ENCODE results near the gene TSSC4.

TSSC4 gene

DNA sequence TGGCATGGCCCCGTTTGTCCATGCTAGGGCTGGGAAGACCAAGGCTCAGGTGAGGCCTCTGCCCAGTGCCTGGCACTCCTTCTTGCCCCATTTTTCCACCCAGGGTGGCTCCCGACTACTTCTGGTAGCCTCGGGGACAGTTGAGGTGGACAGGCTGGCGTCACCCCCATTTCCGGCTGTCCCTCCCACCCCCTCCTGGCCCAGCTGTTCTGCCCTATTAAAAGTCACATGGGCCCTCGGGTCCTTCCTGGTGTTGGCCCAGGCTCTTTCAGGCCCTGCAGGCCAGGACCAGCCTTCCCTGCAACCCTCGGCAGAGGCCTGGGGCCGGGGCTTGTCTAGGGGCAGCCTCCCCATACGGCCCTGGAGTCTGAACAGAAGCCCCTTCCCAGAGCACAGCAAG, 14.0 kb upstream of the TSSC4 start:
- DNase-seq (ENCODE audit: low read depth), result no peak

DNA sequence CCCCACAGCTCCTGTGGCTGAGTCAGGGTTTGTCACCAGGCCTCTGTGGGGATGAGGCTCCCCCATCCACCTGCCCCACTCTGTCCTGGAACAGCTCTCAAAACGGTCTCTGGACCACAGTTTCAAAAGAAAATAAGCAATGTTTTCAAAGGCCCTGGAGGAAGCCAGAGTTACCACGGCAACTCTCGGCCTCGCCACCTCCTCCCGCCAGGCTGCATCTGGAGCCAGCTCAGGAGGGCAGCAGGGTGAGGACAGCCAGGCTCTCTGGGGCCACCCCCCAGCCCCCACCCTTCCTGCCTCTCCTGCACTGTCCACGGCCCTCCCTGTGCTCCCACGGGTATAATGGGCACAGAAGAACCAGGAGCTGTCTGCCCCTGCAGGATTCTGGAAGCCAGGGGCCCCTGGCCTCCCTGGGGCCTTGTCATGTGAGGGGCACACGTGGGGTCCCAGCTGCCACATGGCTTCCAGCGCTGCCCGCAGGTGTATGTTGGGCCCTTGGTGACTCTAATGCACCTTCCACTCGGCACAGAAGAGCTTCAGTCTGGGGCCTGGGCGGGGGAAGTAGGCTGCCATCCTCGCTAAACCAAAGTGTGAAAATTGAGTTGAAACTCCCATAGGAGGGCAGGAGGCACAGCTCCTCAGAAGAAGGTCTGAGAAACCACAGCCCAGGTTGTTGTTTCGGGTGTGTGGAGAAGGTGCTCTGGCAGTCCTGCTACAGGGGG, 13.1 kb upstream of the TSSC4 start:
- DNase-seq (ENCODE audit: low read depth), result no peak

DNA sequence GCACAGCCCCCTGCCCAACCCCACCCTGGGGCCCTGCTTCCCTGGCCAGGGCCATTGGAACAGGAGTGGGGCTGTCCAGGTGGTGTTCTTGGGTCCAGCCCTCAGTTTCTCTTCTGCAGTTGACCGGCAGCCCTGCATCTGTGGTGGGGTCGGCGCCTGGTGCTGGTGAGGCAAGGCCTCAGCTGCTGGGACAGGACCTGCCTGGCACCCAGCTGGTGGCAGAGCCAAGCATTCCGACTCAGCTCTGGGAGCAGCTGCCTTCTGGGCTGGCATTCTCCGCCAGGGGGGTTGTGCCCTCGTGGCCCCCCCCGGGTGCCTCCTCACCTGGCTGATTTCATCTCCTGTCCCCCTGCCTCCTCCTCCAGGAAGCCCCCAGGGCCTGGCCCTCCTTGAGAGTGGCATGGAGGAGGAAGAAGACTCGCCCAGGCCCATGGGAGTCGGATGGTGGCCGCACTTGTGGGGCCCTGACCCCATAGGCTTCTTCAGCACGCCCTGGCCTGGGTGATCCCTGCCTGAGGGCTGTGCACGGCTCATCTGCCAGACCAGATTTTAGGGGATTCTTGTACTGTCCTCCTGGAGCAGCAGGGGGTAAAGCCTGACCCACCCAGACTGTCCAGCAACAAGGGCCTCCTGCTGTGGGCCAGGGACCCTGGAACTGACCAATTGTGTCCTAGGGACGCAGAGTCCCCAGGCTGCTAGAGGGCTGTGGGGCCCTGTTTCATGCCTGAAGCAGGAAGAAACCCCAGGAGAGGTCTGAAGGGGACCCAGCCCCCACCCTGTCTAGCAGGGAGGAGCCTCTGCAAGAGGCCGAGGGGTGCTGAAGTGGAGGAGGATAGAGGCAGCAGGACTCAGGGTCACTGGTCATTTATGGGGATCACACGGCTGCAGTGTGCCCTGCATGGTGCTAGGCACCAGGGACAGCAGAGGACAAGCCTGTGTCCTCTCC, 11.8 kb upstream of the TSSC4 start:
- no peak for DNase-seq (ENCODE audit: low read depth)

DNA sequence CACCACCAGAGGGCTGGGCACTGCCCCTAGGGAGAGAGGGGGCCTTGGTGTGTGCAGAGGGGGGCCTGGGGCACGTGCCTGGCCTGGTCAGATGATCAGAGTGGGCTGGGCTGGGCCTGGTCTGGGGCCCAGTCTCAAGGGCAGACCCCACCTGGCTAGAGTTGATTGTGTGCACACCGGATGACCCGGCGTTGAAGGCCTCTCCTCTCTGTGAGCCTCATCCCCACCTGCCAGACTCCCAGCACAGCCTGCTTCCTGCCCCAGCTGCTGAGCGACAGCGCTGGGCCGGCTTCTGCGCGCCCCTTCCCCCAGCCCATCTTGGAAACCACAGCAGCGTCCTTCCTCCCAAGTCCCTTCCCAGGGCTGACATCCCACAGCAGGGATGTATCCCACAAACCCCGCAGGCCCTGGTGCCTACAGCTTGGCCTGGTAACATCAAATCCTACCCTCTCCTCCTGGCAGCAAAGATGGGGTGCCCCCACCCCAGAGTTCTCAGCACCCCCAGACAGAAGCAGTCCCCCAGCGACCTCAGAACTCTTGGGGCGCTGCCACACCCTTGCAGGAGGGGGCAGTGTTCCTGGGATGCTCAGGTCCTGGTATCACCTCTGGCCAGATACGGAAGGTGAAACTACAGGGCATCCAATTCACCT, 11.0 kb upstream of the TSSC4 start:
- no peak for DNase-seq (ENCODE audit: low read depth)

DNA sequence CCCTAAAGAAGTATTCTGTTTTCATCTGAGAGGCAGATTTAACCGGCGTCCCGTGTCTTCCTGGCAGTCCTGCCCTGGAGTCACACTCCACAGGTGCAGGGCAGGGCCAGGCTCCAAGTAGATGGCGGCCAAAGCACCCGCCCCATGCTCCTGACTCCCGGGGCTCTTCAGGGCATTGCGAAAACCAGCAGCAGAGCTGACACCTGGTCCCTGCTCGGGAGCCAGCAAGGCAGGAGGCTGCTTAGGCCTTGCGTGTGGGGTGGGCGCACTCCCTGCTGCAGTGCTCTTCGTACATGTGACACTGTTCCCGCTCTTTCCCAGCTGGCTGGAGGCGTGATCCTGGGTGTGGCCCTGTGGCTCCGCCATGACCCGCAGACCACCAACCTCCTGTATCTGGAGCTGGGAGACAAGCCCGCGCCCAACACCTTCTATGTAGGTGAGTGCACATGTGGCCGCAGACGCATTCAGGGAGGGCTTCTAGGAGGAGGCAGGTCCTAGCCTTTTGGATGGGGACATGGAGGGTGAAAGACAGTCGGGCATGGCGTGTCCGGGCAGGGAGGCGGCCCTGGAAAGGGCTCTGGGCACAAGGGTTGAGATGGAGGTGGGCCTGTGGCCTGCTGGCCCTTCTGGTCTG, 10.3 kb upstream of the TSSC4 start:
- no peak for DNase-seq (ENCODE audit: low read depth)

DNA sequence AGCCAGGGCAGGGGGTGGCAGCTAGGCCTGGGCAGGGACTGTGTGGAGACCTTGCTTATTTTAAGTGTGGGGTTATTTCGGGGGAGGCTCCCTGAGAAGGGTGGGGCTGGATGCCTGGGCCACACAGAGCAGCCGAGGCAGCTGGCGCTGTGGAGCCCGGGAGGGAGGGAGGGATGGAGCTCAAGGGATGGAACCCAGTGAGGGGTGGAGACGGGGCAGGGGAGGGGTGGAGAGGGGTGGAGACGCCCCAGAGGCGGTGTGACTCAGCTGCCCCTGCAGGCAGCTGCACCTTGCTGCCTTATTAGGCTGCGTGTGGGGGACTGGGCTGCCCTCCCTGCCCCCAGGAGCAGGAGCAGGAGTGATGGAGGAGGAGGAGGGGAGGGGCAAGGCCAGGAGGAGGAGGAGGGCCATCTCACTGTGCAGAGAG, 9.8 kb upstream of the TSSC4 start:
- no peak for DNase-seq (ENCODE audit: low read depth)

DNA sequence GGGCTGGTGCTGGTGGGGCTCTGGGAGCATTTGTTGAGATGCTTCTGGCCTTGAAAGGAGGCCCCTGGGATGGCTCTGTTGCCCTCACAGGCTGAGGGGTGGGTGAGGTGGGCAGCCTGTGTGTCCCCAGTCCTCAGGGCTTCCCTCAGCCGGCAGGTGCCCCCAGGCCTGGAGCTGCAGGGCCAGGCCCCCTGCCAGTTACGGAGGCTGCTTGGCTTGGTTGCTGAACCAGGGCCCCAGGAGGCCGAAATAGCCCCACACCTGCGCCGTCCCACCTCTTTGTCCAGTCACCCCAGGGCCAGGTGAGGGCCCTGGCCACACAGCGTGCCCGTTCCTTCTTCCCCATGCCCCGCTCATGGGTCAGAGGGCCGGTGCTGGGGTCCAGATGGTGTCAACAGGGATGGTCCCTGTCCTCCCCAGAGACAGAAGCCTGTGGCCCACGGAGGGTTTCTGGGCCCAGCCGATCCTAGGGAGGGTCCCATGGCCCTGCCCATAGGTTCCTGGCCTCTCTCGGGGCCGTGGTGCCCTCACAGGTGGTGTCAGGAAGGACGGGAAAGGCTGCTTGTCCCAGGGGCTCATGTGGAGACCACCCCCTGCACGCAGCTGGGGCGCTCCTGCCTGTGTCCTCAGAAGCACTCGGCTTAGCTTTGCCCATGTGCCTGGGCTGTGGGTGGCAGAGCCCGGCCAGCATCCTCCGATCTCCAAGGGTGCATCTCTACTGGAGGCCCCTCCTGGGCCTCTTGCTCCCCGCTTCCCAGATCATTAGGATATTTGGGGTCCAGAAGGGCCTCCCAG, 9.2 kb upstream of the TSSC4 start:
- no peak for DNase-seq (ENCODE audit: low read depth)

DNA sequence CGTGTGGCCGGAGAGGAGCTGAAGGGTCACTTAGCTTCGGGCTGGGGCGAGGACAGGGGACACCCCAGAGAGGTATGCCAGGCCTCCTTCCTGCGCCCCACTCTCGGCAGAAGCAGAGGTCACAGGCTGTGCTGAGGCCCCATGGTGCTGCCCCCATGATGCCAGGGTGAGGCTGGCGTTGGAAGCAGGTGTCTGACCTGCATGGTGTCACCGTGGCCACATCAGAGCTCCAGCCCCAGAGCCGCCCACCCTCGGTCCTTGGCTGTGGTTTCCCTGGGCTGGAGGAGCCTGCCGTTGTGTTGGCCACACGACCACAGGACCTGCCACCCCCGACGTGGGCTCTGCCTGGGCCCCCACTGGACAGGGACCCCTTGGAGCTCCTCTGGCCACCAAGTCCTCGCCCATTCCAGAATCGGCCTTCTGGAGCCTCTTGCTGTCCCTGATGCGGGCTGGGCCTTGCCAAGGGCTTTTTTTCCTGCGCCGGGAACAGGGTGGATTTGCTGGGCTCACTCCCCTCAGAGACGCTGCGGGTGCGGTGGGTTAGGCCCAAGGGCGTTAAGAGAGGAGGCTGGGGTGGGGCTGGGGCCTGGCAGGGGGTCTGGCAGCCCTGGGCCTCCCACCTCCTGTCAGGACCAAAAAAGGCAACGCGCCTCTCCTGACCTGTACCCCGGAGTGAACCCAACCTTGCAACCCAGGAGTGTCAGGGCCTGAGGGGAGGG, 8.2 kb upstream of the TSSC4 start:
- DNase-seq (ENCODE audit: low read depth), result no peak

DNA sequence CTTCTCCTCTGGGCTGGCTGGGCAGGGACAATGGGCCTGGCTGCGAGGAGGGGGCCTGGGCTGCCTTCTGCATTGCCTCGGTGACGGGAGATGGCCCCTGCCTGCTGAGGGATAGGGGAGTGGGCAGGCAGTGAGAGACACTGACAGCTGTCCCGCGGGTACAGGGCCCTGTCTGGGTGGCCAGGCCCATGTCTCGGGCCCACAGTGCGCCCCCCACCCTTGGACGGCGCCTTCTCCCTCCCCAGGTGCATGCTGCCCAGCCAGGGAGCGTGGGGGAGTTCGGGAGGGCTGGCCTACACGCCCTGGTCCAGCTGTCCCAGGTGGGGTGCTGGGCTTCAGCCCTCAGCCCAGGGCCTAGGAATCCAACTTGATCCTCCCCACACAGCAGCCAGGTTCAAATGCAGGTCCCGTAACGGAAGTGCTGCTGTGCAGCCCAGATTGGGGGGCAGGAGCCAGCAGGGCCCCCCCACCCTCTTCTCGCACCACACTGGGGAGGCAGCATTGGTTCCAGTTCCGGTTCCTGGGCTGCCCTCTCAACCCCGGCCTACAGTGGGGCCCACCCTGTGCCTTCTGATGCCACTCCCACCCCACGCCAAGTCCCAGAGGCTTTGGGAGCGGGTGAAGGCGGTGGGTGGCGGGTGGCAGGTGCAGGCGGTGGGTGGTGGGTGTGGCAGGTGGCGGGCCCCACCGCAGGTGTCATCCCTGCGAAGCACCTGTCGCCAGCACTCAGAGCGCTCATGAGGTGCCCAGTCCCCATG, 7.3 kb upstream of the TSSC4 start:
- DNase-seq (ENCODE audit: low read depth), result no peak

DNA sequence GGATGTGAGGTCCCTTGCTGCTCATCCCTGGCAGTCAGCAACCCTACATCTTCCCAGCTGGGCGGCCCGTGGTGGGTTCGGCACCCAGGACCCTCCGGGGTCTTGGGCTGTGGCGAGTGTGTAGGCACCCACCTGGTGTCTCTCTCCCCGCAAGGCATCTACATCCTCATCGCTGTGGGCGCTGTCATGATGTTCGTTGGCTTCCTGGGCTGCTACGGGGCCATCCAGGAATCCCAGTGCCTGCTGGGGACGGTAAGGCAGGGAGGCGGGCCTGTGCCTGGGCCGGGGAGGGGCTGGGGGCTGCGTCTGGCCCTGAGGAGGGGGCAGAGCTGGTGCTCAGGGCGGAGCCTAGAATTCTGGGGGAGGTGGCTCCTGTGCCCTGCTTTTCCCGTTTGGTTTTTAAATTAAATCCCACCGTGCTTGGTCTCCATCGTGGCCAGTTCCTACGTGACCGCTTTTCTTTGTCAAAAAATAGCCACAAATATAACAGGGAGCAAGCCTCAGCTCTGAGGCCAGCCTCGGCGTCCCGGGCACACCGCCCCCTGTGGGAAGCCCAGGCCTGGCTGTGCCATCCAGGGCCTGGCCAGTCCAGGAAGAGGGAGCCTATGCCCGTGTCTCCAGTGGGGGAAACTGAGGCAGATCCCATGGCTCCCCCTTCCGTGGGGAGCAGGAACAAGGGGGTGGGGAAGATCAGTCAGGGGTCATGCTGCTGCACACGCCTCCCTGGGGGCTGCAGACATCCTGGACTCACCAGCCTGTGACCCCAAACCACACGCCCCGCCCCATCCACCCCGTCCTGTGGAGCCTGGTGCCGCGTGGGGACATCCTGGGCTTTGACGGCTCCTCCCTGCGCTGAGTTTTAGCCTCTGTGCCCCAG, 6.4 kb upstream of the TSSC4 start:
- no peak for DNase-seq (ENCODE audit: low read depth)

DNA sequence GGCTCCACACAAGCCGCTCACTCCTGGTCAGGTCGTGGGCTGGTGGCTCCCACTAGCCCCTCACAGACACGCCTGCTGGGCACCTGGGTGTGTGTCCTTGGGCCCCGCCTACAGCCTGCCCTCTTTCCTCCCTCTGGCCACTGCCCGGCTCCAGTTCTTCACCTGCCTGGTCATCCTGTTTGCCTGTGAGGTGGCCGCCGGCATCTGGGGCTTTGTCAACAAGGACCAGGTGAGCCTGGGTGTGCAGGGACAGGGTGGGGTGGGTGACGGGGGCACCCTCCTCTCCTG, 5.8 kb upstream of the TSSC4 start:
- DNase-seq (ENCODE audit: low read depth), result no peak

DNA sequence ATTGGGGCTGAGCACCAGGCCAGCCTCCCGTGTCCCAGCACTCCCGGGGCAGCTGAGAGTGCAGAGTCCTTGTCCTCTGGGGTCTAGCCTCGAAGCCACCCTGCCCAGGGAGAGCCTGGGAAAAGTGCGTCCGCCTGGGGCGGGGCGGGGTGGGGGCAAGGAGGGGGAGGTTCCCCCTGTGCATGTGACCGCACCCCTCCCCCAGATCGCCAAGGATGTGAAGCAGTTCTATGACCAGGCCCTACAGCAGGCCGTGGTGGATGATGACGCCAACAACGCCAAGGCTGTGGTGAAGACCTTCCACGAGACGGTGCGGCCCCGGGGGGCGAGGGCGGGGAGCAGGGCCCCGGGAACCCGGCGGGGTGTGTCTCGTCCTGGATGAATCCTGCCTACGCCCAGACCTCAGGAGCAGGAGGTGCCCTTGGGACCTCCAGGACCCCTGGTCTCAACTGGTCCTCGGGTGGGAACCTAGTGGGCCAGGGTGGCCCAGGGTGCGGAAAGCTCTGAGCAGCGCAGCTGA, 5.3 kb upstream of the TSSC4 start:
- DNase-seq (ENCODE audit: low read depth), result no peak

DNA sequence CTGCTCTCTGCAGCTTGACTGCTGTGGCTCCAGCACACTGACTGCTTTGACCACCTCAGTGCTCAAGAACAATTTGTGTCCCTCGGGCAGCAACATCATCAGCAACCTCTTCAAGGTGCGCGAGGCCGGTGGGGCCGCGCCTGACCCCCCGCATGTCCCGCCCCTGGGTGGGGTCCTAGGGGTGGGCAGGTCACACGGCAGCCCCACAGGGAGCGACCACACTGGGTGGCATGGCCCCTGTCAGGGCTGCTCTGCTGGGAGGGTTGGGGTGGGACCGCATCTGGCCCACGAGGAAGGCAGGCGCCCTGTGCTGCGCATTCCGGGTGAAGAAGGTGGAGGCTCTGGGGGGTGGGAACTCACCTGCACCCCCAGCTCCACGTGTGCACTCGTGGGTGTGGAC, 4.7 kb upstream of the TSSC4 start:
- no peak for DNase-seq (ENCODE audit: low read depth)

DNA sequence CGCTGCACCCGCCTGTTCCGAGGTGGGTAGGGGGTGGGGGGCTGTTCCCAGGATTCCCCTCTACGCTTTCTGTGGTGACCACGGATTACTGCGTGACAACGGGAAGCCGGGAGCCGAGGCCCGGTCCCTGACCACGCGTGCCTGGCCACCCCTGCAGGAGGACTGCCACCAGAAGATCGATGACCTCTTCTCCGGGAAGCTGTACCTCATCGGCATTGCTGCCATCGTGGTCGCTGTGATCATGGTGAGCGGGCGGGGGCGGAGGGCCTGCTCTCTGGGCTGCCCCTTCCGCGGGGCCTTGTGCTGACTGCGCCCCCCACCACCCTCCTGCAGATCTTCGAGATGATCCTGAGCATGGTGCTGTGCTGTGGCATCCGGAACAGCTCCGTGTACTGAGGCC, 4.1 kb upstream of the TSSC4 start:
- no peak for DNase-seq (ENCODE audit: low read depth)

DNA sequence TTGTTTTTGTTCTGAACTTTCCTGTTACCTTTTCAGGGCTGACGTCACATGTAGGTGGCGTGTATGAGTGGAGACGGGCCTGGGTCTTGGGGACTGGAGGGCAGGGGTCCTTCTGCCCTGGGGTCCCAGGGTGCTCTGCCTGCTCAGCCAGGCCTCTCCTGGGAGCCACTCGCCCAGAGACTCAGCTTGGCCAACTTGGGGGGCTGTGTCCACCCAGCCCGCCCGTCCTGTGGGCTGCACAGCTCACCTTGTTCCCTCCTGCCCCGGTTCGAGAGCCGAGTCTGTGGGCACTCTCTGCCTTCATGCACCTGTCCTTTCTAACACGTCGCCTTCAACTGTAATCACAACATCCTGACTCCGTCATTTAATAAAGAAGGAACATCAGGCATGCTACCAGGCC, 3.5 kb upstream of the TSSC4 start:
- DNase-seq (ENCODE audit: low read depth), result no peak

DNA sequence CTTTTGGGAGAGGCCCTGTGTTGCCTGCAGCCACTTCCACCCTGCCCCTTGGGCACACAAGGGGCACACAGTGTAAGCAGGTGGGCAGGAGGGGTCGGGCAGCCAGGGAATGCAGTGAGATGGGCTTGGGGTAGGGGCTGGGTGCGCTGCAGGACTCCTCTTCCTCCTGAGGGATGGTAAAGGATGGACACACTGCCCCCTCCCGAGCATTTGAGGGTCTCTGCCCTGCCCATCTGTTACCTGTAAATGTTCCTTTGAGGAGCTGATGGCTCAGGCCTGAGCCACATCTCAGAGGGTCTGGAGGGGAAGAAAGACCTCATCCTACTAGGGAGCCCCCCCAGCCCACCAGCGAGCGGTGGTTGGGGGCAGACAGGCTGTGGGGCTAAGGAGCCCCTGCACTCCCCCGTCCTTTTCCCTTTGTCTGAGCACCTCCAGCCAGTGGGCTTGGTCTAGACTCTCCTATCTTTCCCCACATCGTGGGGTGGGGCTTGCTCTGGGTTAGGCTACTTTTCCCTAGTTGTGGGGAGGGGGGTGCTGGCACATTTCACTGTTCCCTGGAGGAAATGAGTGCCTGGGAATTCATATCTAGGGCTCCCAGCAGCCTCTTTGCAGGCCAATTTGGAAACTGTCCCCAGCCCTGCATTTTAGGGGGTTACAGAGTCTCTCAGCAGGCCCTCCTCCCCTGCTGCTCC, 1.7 kb upstream of the TSSC4 start:
- DNase-seq (ENCODE audit: low read depth), result no peak

DNA sequence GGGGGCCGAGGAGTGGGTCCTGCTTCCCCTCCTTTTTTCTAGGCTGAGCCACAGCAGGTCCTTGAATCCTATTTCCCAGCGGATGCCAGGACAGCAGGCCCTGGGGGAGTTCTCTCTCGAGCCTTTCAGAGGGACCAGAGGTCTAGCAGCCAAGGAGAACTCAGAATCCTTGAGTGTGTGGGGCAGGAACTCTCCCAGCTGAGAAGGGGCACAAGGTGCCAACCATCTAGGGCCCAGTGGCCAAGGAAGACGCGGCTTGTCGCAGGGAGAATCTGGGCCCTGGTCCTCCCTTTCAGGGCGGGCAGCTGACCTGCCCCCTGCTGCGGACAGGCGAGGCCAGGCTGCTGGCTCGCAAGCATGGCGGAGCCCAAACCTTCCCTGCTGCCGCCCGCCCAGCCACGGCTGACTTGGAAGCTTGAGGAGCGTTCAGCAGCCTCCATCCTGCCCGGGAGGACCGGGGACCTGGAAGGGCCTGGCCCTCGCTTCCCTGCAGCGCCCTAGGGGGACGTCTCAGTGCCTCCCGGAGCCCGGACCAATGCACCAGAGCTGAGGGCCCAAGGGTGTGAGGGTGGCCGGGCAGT, 972 bp upstream of the TSSC4 start:
- no peak for DNase-seq (ENCODE audit: low read depth)

DNA sequence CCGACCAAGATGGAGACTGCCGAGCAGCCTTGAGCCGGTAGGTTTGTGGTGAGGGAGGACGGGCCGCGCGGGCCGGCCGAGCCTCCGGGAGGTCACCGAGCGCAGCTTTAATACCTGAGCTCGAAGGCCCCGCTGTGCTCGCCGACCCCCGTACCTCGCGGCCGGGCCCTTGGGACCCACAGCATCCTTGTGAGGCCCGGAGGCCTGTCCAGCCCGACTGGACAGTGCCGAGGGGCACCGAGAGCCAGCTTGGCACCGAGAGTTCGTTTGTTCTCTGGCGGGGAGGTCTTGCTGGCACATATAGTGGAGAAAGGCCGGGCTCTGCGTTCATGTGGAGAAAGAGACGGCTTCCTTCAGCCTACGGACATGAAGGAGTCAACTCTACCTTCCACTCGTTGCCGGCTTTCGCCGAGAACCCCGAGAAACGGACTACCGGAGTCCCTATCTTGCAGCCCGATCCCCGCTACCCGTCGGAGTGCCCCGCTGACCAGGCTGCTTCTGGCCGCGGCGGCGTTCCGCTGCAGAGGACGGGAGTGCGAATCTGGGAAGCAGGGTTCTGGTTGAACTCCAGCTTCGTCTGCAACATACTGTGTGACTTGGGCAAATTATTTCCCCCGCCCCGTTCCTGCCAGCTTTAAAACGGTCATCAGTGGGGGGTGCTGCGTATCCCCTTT, 349 bp downstream of the TSSC4 start:
- DNase-seq (ENCODE audit: low read depth), result no peak
